OCI-LY7 (cell line): ENCODE data around the gene ITGB2.

Experiments
- EZH2phosphoT487 ChIP-seq: fragments of 200-600 bp; sonication (generic); IDR thresholded peaks from 2 replicates; pipeline ENCODE4 v1.6.1; 2018; ENCODE audit warnings: low read depth, borderline replicate concordance, mild to moderate bottlenecking, mixed run types, antibody characterized with exemption, low read length, moderate library complexity, mixed read lengths
- TF ChIP-seq, protein P1 (sequence below): fragments of 200-600 bp; sonication (generic); conservative IDR thresholded peaks from 2 replicates; pipeline ENCODE4 v1.5.1; 2014; ENCODE audit warnings: mild to moderate bottlenecking, antibody characterized with exemption, low read length, moderate library complexity, mixed read lengths

DNA sequence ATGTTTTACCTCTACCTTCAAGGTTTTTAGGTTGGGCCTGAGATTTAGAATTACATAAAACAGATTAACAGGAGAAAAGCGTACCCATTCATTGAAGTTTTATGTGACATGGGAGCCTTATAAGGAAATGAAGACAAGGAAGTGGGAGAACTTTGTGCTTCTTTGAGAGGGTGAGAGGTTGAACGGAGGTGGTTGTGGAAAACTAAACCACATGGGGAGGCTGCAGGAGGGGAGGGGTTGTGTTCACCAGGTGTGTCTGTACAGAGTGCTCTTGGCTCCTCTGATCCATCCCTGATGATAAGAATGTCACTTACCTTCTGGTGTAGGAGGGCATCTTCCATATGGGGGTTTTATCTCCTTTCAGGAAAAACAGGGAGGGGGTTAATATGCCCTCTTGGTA is 21.9 kb upstream of the ITGB2 start:
- TF ChIP-seq, protein P1, sequence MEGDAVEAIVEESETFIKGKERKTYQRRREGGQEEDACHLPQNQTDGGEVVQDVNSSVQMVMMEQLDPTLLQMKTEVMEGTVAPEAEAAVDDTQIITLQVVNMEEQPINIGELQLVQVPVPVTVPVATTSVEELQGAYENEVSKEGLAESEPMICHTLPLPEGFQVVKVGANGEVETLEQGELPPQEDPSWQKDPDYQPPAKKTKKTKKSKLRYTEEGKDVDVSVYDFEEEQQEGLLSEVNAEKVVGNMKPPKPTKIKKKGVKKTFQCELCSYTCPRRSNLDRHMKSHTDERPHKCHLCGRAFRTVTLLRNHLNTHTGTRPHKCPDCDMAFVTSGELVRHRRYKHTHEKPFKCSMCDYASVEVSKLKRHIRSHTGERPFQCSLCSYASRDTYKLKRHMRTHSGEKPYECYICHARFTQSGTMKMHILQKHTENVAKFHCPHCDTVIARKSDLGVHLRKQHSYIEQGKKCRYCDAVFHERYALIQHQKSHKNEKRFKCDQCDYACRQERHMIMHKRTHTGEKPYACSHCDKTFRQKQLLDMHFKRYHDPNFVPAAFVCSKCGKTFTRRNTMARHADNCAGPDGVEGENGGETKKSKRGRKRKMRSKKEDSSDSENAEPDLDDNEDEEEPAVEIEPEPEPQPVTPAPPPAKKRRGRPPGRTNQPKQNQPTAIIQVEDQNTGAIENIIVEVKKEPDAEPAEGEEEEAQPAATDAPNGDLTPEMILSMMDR: no peak
- TF ChIP-seq EZH2phosphoT487: no peak
